DMS 273 treated with DMSO at 0.1 percent for 48 hours (cell line): ENCODE measurements around the gene COX4I1.

Experiments used
- DNase-seq: peaks from one replicate; lab custom pipeline; 2025; lab: John Stamatoyannopoulos, UW

COX4I1 gene

DNA sequence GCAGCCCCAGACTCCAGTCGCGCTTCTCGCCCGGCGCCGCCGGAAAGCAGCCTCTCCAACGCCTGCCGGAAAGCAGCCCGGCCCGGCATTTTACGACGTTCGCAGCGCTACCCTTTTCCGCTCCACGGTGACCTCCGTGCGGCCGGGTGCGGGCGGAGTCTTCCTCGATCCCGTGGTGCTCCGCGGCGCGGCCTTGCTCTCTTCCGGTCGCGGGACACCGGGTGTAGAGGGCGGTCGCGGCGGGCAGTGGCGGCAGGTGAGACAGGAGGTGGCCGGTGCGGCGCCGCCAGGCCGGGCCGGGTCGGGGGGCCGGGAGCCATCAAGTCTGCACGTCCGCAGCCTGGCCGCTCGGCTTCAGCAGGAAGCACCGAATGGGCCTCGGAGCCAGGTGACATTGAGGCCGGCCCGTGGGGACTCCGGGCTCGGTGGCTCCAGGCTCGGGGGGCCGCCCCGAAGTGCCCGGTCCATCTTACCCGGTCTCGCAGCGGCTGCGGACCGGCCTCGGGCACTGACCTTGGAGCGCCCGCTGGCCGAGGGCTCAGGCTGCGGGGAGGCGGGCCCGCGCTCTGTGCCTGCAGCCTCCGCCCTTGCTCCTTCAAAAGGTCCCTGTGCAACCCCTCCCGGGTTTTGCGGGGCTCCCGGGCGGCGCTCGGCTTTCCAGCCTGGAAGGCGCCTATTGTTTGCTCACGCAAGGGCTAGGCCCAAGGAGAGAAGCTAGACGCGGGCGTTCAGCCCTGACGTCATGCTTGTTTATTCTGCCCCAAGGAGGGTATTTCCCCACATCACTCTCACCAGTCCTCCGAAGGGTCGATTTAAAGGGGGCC is at the start of gene COX4I1, which contains the start of gene EMC8:
Gene COX4I1 (plus strand): TSS at position 199 of the 824 bp plus-strand sequence. CDS start 1,511 bp downstream, outside the sequence.
Gene EMC8 (minus strand): TSS at position 48 of the 824 bp plus-strand sequence. CDS start 249 bp downstream, outside the sequence.
- peak; percentile 74 for DNase-seq

DNA sequence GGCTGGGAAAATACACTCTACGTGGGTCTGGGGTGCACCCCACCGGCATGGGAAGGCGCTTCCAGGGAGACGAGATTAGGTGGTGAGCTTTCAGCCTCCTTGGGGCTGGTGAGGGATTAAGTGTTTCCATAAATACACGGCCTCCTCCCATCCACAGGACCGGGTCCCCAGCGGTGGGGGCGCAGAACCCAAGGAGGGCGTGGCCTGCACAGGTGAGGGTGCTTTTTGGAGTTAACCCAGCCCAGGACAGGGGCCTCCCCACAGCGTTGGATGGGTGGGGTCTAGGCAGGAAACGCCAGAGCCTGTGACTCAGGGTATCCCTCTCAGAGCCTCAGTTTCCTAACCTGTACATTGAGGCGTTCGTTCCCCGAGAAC is 49.7 kb upstream of the COX4I1 start:
- no peak for DNase-seq

DNA sequence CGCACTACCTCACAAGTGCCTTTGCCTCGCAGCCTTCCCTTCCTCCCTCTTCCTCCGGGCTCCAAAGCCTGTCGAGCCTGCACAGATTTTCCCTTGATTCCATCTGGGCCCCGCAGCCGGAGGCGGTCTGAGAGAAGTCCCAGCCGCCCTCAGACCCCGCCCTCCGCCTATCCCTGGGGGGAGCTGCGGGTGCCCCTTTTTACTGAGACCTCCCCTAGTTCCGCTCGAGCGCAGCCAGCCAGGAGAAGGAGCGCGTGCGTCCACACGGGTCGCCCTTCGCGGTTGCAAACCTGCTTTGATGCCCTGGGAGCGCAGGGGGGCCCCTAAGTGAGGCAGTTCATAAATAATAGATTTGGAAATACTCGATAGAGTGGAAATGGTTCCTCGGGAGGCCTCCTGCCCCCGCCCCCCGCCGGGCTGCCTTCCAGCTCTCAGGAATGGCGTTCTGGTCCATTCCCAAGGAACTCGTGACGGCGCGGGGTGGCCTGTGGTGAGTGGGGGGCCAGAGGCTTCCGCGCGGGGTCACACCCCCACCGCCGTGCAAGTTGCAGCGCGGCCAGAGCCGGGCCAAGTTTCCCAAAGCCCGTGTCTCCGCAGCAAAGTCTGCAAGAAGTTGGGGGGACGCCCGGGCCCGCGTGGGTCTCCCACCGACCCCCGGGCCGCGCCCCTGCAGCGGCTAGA is 49.2 kb upstream of the COX4I1 start:
- no peak for DNase-seq

DNA sequence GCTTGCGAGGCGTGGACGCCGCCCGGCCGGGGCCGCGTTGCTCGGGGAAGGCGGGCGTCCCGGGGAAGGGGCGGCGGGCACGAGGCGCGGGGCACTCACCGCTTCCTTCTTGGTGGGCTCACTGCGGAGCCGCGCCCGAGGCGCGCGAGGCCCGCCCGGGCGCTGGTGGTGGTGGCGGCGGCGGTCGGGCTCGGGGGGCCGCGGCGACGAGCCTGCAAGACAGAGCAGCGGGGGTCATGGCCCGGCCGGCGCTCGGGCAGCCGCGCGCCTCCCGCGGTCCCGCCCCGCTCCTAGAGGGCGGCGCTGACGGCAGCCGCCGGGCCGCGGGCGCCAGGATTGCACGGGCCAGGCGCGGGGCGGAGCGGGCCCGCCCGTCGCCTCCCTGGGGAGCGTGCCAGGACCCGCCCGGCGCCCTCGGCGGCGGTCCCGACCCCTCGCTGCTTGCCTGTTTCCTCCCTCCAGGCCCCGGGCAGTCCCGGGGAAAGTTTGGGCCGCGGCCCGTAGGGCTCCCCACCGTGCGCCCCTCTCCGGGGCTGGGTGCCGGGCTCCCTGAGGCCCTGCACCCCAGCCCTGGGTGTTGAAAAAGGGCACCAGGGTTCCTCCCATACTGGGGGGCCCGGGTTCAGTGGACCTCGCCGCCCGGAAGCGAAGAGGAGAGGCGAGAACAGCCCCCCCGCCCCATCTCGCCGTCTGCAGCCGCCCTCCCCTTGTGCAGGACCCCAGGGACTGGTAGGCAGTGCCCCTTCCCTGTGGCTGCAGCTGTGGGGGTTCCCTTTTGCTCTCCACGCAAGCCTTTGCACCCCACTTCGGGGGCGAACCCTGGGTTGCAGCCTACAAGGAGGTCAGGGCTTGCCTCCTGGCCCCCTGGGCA is 48.4 kb upstream of the COX4I1 start, which contains the start of gene C16orf74:
Gene C16orf74 (minus strand): TSS at position 270 of the 871 bp plus-strand sequence. CDS start 15,879 bp downstream, outside the sequence.
- DNase-seq, result no peak

DNA sequence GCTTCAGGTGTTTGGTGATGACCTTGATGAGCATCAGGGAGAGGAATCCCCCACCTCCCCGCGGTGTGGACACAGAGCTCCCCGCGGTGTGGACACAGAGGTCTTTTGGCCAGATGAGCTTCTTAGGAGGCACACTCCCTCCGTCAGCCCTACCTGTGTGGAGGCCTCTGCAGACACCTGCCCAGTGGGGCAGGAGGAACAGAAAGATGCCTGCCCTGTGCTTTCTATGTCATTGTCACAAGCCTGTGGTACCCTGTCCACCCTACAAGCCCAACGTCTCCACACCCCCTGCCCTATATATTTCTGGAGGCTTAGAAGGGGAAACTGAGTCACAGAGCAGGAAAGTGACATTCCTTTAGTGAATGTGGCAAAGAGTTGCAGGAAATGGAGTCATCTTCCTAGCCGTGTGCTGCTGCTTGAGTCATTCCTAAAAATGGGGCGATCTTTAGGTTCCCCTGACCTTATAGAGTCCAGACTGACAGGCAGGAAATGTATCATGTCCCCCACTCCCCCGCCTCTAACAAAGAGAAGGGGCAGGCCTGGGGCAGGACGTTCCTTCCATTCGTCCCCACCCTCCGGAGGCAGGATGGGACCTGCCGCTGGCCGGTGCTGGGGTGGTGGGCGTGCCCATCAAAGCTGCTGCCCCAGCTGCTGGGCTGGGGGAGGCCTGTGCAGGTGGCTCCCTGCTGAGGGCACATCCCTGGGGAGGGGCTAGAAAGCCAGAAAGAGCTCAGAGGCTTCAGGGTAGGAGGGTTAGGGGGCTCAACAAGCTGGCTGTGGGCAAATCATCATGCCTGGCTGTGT is 47.6 kb upstream of the COX4I1 start:
- DNase-seq, result no peak

DNA sequence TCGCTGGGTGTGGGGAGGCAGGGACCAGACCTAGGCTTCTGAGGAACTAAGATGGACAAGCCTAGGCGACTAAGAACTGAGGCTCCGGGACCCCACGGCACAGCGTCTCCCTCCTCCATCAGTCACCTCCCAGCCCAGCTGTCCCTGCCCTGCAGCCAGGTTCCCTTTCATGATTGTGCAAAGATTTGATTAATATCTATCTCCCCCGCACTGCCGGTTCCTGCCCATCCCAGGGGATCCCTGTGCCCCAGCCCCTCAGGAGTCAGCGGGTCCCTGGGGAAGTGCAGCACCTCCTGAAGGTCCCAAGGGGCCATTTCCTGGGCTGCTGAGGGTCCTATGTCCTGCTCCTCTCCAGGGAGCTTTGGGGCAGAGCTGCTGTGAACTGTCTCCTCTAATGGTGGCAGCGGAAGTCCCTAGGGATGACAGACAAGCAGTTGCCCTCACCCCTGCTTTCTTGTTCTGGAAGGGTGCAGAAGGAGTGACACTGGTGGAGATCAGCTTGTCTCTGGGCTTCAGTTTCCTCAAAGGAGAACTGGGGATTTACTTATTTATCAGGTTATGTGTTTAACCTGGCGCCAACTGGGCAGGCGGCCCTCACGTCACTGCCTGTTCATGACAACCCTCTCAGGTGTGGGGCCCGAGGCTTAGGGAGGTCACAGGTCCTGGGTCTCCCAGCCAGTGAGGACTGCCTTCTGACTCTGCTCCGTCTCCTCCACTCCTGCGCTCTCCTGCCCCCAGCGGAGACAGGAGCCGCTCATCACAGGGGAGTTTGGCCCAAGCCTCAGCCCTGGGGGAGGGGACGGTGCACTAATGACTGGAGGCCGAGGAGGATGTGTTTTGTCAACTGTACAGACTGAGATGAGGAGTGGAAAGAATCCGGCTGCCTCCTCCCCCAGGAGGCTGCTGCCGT is 46.7 kb upstream of the COX4I1 start:
- DNase-seq, result peak; percentile 22

DNA sequence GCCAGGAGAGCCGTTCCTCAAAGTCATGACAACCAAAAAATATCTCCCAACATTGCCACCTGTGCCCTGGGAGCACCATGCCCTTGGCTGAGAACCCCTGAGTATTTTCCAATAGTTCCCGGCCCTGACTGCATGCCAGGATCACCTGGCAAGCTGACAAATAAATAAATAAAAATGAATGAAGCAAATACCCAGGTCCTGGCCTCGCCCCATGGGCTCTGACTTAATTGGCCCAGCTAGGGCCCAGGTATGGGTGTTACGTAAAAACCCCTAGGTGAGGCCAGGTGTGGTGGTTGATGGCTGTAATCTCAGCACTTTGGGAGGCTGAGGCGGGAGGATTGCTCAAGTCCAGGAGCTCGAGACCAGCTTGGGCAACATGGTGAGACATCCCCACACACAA is 45.9 kb upstream of the COX4I1 start:
- no peak for DNase-seq

DNA sequence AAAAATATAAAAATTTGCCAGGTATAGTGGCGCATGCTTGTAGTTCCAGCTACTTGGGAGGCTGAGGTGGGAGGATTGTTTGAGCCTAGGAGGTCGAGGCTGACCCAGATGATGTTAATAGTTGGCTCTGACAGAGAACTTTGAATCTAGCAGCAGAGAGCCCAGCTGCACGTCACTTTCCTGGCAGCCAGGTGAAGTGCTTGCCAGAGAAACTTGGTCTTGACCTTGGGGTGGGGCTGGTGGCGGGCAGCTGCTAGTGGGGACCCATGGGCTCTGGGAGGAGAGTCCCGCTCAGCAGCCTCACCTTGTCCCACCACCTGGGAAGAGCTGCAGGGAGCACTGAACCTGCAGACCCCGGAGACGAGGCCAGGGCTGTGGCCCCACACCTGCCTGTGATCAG is 45.5 kb upstream of the COX4I1 start:
- no peak for DNase-seq

DNA sequence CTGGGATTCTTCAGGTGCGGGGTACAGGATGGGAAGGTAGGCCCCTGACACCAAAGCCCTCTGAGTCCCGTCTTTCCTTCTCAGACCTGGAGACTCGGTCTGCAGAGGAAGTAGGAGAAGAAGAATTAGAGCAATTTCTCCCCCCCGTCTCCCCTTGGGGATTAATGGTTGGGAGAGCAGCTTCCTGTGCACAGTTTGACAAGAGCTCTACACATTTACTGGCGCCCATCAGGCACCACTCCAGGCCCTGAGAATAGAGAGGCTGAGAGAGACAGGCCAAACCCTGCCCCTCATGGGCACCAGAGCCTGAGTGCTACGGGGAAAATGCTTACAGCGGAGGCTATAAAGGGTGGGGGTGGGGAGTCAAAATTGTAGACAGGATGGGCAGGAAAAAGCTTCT is 45.1 kb upstream of the COX4I1 start:
- DNase-seq, result no peak

DNA sequence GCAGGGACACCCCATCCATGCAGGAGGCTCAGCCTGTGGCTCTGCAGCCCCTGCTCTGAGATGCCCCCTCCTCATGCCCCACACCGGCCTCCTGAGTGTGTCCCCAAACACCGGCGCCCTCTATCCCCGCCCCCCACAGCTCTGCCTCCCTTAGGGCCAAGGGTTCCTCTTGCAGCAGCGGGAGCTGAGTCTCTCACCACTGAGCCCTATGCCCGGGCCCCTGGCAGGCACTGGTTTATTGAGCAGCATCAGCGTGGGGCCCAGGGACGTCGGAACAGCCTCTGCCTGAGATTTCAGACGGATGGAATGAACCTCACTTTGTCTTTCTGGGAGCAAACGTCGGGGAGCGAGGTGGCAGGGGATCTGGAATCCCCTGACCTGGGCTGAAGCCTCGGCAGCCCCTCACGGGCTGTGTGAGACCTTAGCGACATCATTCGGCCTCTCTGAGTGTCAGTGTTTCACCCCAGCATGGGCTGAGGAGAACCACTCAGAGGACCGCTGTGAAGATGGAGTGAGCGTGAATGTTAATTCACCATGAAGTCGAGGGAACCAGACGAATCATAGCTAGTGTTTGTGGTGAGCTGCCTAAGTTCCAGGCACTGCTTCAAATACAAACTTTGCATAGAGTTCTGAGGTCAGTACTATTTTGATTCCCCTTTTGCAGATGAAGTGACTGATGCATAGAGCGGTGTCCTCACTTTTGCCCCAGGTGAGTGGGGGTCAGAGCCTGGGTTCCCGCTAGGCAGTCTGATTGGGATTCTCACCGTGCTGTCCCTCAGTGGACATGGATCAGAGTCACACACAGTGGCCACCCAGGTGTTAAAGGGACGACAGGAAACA is 43.3 kb upstream of the COX4I1 start:
- no peak for DNase-seq

DNA sequence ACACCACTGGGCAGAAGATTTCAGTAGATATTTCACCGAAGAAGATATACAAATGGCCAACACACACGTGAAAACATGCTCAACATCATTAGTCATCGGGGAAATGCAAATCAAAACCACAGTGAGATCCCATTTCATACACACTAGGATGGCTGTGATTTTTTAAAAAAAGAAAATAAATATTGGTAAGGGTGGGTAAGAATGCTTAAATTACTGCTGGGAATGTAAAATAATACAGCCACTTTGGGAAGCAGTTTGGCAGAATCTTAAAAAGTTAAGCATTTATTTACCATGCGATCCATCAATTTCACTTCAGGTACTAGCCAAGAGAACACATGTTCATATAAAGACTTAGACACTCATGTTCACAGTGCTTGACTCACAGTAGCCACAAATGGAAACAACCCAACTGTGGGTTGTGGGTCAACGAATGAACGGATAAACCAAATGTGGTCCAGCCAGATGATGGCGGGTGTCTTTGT is 42.1 kb upstream of the COX4I1 start:
- DNase-seq, result no peak

DNA sequence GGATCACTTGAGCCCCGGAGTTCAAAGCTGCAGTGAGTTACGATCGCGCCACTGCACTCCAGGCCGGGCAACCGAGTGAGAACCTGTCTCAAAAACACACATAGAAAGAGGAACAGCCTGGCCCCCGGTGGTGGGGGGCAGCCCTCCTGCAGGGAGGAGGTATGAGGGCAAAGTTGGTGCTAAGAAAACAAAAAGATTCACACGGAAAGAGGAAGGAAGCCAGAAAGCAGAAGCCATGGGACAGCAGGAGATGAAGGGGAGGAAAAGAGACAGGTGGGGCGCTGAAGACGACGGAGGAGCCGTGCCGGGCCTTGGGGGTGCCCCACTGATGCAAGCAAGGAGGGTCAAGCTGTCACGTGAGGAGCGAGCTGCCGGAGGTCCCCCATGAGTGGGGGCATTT is 40.4 kb upstream of the COX4I1 start:
- no peak for DNase-seq

DNA sequence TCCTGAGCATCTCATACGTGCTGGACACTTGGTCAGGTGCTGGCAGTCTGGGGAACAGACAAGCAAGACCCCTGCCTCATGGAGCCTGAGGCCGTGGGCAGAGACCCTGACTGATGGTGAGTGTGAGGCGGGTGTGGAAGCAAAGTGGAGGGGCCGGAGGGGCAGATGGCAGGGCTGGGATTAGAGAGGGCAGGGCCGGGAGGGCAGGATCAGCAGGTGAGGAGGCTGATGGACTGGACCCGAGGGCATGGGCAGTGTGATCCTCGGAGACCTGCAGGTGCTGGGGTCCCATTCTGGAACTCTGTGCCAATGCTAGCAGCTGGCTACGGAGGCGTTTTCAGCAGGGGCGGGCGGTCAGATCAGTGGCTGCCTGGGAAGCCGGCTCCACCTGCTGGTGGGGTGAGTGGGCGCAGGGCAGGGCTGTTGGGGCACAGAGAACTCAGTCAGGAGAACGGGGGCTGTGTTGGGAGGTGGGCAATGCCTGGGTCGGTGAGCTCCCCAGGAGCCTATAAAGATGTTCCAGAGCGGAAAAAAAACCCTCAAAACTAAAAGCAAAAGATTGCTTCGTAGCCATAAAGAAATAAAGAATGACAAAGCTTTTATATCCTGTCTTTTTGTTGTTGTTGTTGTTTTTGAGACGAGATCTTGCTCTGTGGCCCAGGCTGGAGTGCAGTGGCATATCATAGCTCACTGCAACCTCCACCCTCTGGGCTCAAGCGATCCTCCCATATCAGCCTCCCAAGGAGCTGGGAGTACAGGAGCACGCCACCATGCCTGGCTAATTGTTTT is 39.7 kb upstream of the COX4I1 start:
- DNase-seq, result no peak

DNA sequence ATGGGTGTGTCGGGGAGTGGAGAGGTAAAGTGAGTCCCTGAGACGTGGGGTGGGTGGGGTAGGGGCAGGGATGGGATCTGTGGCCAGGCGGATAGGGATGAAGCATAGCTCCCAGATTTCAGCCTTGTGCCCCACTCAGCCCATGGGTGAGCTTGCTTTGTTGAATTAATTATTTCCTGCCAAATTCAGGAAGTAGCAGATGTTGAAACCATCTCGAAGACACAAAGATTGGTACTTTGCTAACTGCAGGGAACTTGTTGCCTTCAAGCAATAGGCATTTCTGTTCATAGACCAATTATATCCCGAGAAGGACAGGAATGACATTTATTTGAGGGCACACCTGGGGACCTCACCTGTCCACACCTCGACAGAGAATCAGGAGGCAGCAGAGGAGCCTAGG is 37.6 kb upstream of the COX4I1 start:
- DNase-seq, result no peak

DNA sequence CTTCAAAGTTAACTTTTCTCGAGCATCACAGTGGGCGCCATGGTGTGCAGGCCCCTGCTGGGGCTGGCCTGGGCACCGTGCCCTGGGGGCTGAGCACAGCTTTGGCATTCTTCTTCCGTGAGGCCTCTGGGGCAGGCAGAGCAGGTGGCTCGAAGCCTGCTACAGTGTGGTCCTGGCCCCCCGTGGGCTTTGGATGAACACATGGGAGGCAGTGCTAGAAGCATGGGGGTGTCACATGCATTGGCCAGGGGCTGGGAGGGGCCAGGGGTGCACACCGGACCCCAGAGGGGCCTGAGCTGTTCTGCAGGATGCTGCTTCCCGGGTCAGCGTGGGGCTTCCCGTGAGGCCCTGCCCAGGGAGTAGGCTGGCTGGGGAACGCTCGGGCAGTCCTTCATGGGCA is 36.5 kb upstream of the COX4I1 start:
- DNase-seq, result no peak

DNA sequence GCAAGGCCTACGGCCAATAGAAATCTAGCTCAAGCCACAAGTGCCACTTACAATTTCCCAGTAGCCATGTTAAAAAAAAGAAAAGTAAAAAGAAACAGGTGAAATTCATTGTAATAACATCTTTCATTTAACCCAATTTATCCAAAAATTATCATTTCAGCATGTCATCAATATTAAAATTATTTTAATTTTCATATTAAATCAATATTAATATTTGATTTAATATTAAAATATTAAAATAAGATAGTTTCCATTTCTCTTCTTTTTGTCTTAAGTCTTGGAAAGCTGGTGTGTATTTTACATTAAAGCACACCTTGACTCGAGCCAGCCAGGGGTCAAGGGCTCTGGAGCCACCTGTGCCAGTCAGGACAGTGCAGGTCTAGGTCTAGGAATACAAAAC is 35.9 kb upstream of the COX4I1 start:
- DNase-seq, result no peak

DNA sequence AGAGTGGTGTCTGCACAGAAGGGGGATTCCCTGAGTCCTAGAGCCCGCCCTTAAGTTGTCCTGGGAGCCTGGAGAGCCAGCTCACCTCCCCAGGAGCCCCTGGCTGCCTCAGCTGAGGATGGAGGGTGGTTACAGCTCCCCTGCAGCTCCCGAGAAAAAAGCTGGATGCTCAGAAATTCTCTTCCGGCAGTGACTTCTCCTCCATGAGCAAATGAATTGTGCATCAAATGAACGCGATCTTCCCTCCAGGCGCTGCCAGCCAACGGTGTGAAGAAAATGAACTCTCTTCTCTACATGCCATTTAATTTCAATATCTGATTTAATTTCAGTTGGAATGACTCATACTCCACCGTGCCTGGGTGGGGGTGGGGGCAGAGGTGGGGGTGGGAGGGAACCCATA is 34.3 kb upstream of the COX4I1 start:
- no peak for DNase-seq

DNA sequence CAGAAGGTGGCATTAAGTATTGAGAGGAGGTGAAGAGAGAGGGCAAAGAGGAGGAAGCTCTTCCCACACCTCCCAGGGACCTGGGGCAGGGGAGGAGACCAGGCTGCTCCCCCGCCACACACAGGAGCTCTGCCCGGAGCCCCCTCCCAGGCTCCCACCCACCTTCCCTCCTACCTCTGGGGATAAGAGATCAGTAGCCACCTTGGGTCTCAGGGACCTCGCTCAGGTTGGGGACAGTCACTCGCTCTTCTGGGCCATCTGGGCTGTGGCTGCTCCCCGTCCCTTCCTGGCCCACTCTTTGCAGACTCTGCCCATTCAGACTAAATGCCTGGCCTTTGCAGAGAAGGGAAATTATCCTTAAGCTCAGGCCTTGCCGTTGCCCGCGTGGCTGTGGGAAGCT is 33.7 kb upstream of the COX4I1 start:
- no peak for DNase-seq

DNA sequence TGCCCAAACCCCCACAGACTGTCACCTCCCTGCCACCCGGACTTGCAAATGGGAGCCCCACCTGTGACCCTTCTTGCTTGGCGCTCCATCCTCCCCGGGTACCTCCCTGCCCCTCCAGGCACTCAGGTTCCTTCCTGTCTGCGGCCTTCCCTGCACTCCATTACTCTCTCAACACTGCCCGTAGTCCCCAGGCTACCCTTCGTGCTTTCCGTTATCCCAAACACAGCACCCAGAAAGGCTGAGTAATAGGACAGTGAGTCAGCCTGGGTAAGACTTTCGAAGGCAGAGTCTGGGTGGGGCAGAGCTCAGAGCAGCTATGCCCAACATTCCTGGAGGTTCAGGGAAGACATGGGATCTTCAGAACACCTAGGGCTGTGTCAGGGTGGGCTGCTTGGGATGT is 32.0 kb upstream of the COX4I1 start:
- DNase-seq, result no peak
